ENCODE data around the gene KIF6.

Gene KIF6

DNA sequence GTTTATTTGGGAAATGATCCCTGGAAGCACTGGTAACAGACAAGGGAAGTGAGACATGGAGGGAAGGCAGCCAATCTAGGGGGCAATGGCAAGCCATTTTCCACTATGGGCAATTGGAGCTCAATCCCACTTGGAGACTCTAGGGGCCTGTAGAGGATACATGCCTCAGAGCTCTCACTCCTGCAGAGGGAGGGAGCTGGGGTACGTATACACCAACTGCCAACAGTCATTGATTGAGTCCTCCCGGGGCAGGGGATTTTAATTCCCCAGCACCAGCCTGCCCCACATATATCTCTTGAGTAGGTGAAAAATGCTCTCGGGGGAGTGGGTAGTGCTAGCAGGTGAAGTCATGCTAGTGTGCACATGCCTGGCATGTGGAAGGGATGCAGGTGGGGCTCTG, 323.8 kb downstream of the KIF6 start:
- no peaks in the 10 kb centered on the region for H3K79me2 ChIP-seq (ENCODE audit: insufficient read depth, low read length)
- no peaks in the 10 kb centered on the region for H3K9me3 ChIP-seq (ENCODE audit: insufficient read depth, low read depth, low read length)
- H4K20me1 ChIP-seq (ENCODE audit: insufficient read depth, low read length, poor library complexity, severe bottlenecking), result no peaks in the 10 kb centered on the region
- no peak overlapping the region for H3K9ac ChIP-seq (ENCODE audit: low read depth, low read length, poor library complexity, severe bottlenecking)
- H3K4me3 ChIP-seq (ENCODE audit: low read length, poor library complexity, severe bottlenecking), result no peak overlapping the region
- no peak overlapping the region for H2AFZ ChIP-seq (ENCODE audit: low read length)
- no peaks in the 10 kb centered on the region for H3K4me1 ChIP-seq (ENCODE audit: insufficient read depth, low read length, poor library complexity, severe bottlenecking)
- H3K27me3 ChIP-seq (ENCODE audit: insufficient read depth, low read length, poor library complexity, severe bottlenecking), result no peaks in the 10 kb centered on the region
- H3K4me2 ChIP-seq (ENCODE audit: low read depth, low read length, poor library complexity, severe bottlenecking), result no peak overlapping the region
- H3K36me3 ChIP-seq (ENCODE audit: insufficient read depth, low read length), result no peaks in the 10 kb centered on the region
- no peaks in the 10 kb centered on the region for H3K9me2 ChIP-seq (replicated peaks; ENCODE audit: low read depth, low read length)
- no peaks in the 10 kb centered on the region for H3F3A ChIP-seq (ENCODE audit: low read depth)
- no peak for TF ChIP-seq EZH2phosphoT487 (IDR thresholded peaks at IDR 0.05; ENCODE audit: borderline replicate concordance)
- TF ChIP-seq, protein P1, sequence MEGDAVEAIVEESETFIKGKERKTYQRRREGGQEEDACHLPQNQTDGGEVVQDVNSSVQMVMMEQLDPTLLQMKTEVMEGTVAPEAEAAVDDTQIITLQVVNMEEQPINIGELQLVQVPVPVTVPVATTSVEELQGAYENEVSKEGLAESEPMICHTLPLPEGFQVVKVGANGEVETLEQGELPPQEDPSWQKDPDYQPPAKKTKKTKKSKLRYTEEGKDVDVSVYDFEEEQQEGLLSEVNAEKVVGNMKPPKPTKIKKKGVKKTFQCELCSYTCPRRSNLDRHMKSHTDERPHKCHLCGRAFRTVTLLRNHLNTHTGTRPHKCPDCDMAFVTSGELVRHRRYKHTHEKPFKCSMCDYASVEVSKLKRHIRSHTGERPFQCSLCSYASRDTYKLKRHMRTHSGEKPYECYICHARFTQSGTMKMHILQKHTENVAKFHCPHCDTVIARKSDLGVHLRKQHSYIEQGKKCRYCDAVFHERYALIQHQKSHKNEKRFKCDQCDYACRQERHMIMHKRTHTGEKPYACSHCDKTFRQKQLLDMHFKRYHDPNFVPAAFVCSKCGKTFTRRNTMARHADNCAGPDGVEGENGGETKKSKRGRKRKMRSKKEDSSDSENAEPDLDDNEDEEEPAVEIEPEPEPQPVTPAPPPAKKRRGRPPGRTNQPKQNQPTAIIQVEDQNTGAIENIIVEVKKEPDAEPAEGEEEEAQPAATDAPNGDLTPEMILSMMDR (conservative IDR thresholded peaks at IDR 0.05; ENCODE audit: low read length), result no peak

DNA sequence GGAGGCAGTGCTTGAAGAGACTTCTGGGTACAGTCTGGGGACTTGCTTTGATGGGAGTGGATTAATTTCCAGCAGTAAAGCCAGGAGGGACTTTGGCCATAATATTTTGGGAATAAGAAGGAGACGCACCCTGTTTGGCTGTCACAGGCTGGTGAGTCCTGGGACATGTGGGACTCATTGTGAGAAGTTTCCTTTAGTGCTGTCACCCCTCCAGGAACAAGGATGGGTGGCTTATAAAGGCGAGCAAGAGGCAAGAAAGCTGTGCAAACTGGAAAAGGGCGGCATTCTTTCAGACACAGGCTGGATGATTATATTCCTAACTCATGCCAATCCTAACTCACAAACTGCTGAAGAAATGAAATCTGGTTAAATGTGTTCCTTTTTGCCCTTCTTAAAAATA, 325.2 kb downstream of the KIF6 start:
- Histone ChIP-seq H2AFZ (ENCODE audit: low read length) (no peak overlapping the region), H3K9me2 (replicated peaks; ENCODE audit: low read depth, low read length) (no peaks in the 10 kb centered on the region), H3K9me3 (ENCODE audit: insufficient read depth, low read depth, low read length) (no peaks in the 10 kb centered on the region), H3F3A (ENCODE audit: low read depth) (no peaks in the 10 kb centered on the region), H3K4me2 (ENCODE audit: low read depth, low read length, poor library complexity, severe bottlenecking) (no peak overlapping the region), H3K36me3 (ENCODE audit: insufficient read depth, low read length) (no peaks in the 10 kb centered on the region), H3K79me2 (ENCODE audit: insufficient read depth, low read length) (no peaks in the 10 kb centered on the region), H3K9ac (ENCODE audit: low read depth, low read length, poor library complexity, severe bottlenecking) (no peak overlapping the region), H3K4me1 (ENCODE audit: insufficient read depth, low read length, poor library complexity, severe bottlenecking) (no peaks in the 10 kb centered on the region), H4K20me1 (ENCODE audit: insufficient read depth, low read length, poor library complexity, severe bottlenecking) (no peaks in the 10 kb centered on the region), H3K27me3 (ENCODE audit: insufficient read depth, low read length, poor library complexity, severe bottlenecking) (no peaks in the 10 kb centered on the region), H3K4me3 (ENCODE audit: low read length, poor library complexity, severe bottlenecking) (no peak overlapping the region)
- TF ChIP-seq, protein P1 (conservative IDR thresholded peaks at IDR 0.05; ENCODE audit: low read length), result no peak
- no peak for TF ChIP-seq EZH2phosphoT487 (IDR thresholded peaks at IDR 0.05; ENCODE audit: borderline replicate concordance)

DNA sequence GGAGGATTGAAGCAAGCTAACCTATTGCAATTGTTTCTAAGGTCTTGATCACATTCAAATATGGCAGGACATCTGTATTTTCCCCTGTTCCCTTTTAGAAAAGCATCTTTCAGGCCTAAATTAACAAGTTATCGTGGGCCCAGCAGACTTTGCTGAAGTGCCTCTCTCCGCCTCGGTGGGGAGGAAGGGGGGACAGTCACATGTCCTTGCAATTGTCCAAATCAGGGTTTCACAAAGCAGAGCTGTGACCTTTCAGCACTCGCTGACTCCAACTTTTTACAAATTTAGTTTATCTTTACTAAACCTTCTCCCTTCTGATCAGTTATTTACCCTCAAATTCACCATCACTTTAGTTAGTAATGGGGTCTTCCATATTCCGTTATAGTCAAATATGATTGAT, 328.4 kb downstream of the KIF6 start:
- Histone ChIP-seq H3K36me3 (ENCODE audit: insufficient read depth, low read length) (no peaks in the 10 kb centered on the region), H3K9me2 (replicated peaks; ENCODE audit: low read depth, low read length) (no peaks in the 10 kb centered on the region), H3K27me3 (ENCODE audit: insufficient read depth, low read length, poor library complexity, severe bottlenecking) (no peaks in the 10 kb centered on the region), H2AFZ (ENCODE audit: low read length) (no peak overlapping the region), H4K20me1 (ENCODE audit: insufficient read depth, low read length, poor library complexity, severe bottlenecking) (no peaks in the 10 kb centered on the region), H3F3A (ENCODE audit: low read depth) (no peaks in the 10 kb centered on the region), H3K9ac (ENCODE audit: low read depth, low read length, poor library complexity, severe bottlenecking) (no peak overlapping the region), H3K4me3 (ENCODE audit: low read length, poor library complexity, severe bottlenecking) (no peak overlapping the region), H3K9me3 (ENCODE audit: insufficient read depth, low read depth, low read length) (no peaks in the 10 kb centered on the region), H3K4me1 (ENCODE audit: insufficient read depth, low read length, poor library complexity, severe bottlenecking) (no peaks in the 10 kb centered on the region), H3K4me2 (ENCODE audit: low read depth, low read length, poor library complexity, severe bottlenecking) (no peak overlapping the region), H3K79me2 (ENCODE audit: insufficient read depth, low read length) (no peaks in the 10 kb centered on the region)
- TF ChIP-seq, protein P1 (conservative IDR thresholded peaks at IDR 0.05; ENCODE audit: low read length), result no peak
- TF ChIP-seq EZH2phosphoT487 (IDR thresholded peaks at IDR 0.05; ENCODE audit: borderline replicate concordance), result no peak

Data from Loucy (cell line).